Endothelial cell of umbilical vein (primary cell): ENCODE data around the gene LIN28B. TPM values are rescaled to one million over a fixed set of nuclear protein-coding genes. Genes with fewer than 3 reads are reported as not detected.

Source experiments
- BruUV-seq: library from RNA; stranded (reverse); fragments of 400-500 nt; replicated peaks from 2 replicates; lab custom pipeline; 2021; lab: Mats Ljungman, UMichigan
- CTCF ChIA-PET: fragments of 300-600, 350-600 bp; sonication (Branson Sonifier 250); formaldehyde crosslinking; loops from one replicate; lab custom pipeline; 2021; ENCODE audit warnings: antibody characterized with exemption, inconsistent platforms; lab: Charles Lee
- POLR2A ChIA-PET: fragments of 300-600, 350-600 bp; sonication (Branson Sonifier 250); formaldehyde crosslinking; loops from one replicate; lab custom pipeline; 2021; ENCODE audit warnings: antibody characterized with exemption, inconsistent platforms; lab: Charles Lee
- DNase-seq: peaks from one replicate; pipeline ENCODE4 v3.0.0-alpha.2; 2011; ENCODE audit warnings: low read depth, low spot score
- FAIRE-seq: peaks from 2 replicates; lab custom pipeline; 2011; peaks lifted over from hg19 to GRCh38; lab: Jason Lieb, UNC
- H2AFZ ChIP-seq: 2 replicates; pipeline ENCODE4 v1.6.0; 2012; ENCODE audit warnings: low read depth, low read length, control low read depth, inconsistent platforms
- H3K27ac ChIP-seq: 2 replicates; pipeline ENCODE4 v1.5.1; 2011; ENCODE audit warnings: low read depth, mild to moderate bottlenecking, control low read depth, low read length, moderate library complexity; ENCODE audit not compliant: insufficient read depth
- H3K27me3 ChIP-seq, 2 experiments: 2 replicates each; pipeline versions ENCODE4 v1.6.0 to v1.6.1; 2011; ENCODE audit warnings: low read length in 2 of 2, mixed read lengths in 1 of 2; ENCODE audit not compliant: control insufficient read depth in 2 of 2, insufficient read depth in 2 of 2
- H3K36me3 ChIP-seq, 2 experiments: 2 replicates in 1 of 2; 3 replicates in 1 of 2; pipeline ENCODE4 v1.5.1; 2011; ENCODE audit warnings: low read length in 2 of 2, mild to moderate bottlenecking in 1 of 2, moderate library complexity in 1 of 2; ENCODE audit not compliant: control insufficient read depth in 2 of 2, insufficient read depth in 2 of 2; ENCODE audit errors: extremely low read depth in 1 of 2
- H3K4me1 ChIP-seq: 3 replicates; pipeline ENCODE4 v1.5.1; 2011; ENCODE audit warnings: mild to moderate bottlenecking, low read length; ENCODE audit not compliant: control insufficient read depth, insufficient read depth; ENCODE audit errors: extremely low read depth
- H3K4me2 ChIP-seq: 2 replicates; pipeline ENCODE4 v1.6.1; 2011; ENCODE audit warnings: low read length, control low read depth, mixed read lengths; ENCODE audit not compliant: insufficient read depth
- H3K4me3 ChIP-seq, 3 experiments: fragments of 200-600 bp in 1 of 3; sonication (generic), shearing (Covaris generic) in 1 of 3; replicated peaks in 1 of 3; 2 replicates each; pipeline ENCODE4 v1.5.1; 2011 to 2016; ENCODE audit warnings: control low read depth in 3 of 3, low read length in 3 of 3, mild to moderate bottlenecking in 2 of 3, inconsistent platforms in 1 of 3, low read depth in 1 of 3, moderate library complexity in 1 of 3; ENCODE audit not compliant: insufficient read depth in 1 of 3
- H3K79me2 ChIP-seq: 2 replicates; pipeline ENCODE4 v1.6.0; 2012; ENCODE audit warnings: low read length, inconsistent platforms; ENCODE audit not compliant: control insufficient read depth, insufficient read depth
- H3K9ac ChIP-seq: replicated peaks from 2 replicates; pipeline ENCODE3; 2011; ENCODE audit warnings: low read length, control low read depth; ENCODE audit not compliant: insufficient read depth; ENCODE audit errors: extremely low read depth
- H3K9me1 ChIP-seq: replicated peaks from 3 replicates; pipeline ENCODE4 v1.6.0; 2011; ENCODE audit warnings: mild to moderate bottlenecking, low read length; ENCODE audit not compliant: control insufficient read depth, insufficient read depth; ENCODE audit errors: extremely low read depth
- H3K9me3 ChIP-seq: replicated peaks from 2 replicates; pipeline ENCODE4 v1.5.1; 2012; ENCODE audit warnings: low read length, inconsistent platforms; ENCODE audit not compliant: control insufficient read depth, insufficient read depth
- H4K20me1 ChIP-seq: replicated peaks from 2 replicates; pipeline ENCODE3; 2011; ENCODE audit warnings: mild to moderate bottlenecking, low read length; ENCODE audit not compliant: control insufficient read depth, insufficient read depth; ENCODE audit errors: extremely low read depth
- EZH2 ChIP-seq: IDR thresholded peaks from 2 replicates; pipeline ENCODE4 v1.6.1; 2012; ENCODE audit warnings: borderline replicate concordance, low read depth, mild to moderate bottlenecking, moderate library complexity, low read length, inconsistent platforms; ENCODE audit not compliant: severe bottlenecking
- FOS ChIP-seq: IDR thresholded peaks from 2 replicates; pipeline ENCODE4 v1.6.1; 2011; ENCODE audit warnings: mild to moderate bottlenecking, low read length, moderate library complexity, borderline replicate concordance; ENCODE audit not compliant: insufficient read depth
- GATA2 ChIP-seq: IDR thresholded peaks from 2 replicates; pipeline ENCODE4 v1.7.0; 2011; ENCODE audit warnings: low read depth, mild to moderate bottlenecking, moderate library complexity, mixed read lengths, low read length; ENCODE audit not compliant: insufficient read length, insufficient read depth
- JUN ChIP-seq: IDR thresholded peaks from 2 replicates; pipeline ENCODE4 v1.6.1; 2011; ENCODE audit warnings: borderline replicate concordance, low read depth; ENCODE audit not compliant: insufficient read length, insufficient read depth
- MYC ChIP-seq: IDR thresholded peaks from one replicate; pipeline ENCODE4 v1.6.1; 2011; ENCODE audit warnings: mild to moderate bottlenecking, low read depth, low read length
- POLR2A ChIP-seq: IDR thresholded peaks from 2 replicates; pipeline ENCODE4 v1.6.1; 2012; ENCODE audit warnings: low read depth, mild to moderate bottlenecking, control low read depth, low read length
- POLR2AphosphoS5 ChIP-seq: IDR thresholded peaks from 2 replicates; pipeline ENCODE4 v1.6.1; 2012; ENCODE audit warnings: low read depth, mild to moderate bottlenecking, control low read depth, low read length, moderate library complexity; ENCODE audit not compliant: insufficient read depth
- dilution Hi-C: fragments of 300-500 bp; cut with MboI; formaldehyde crosslinking; loops from one replicate; pipeline ENCODE4 v1.15.0; 2019; ENCODE audit warnings: low sequenced_read_pairs; ENCODE audit not compliant: extremely low pct_ligation_motif_present
- intact Hi-C: fragments of 100-400 bp; cut with micrococcal nuclease; formaldehyde crosslinking; loops from one replicate; pipeline ENCODE4 v1.10.0; 2022
- polyA plus RNA-seq, 4 experiments: library from polyadenylated mRNA; depleted of rRNA in 3 of 4; stranded (reverse) in 3 of 4; unstranded in 1 of 4; fragments of >200 nt; gene quantifications; 2 replicates each; pipeline versions ENCODE4 v1.2.1 to v1.2.3, GENCODE V29; 2011 to 2012; ENCODE audit warnings: missing spikeins in 1 of 4
- total RNA-seq: library from RNA; stranded (reverse); gene quantifications from 2 replicates; pipeline ENCODE4 v1.2.3, GENCODE V29; 2021
- TF ChIP-seq, protein P1 (sequence below), 2 donors: IDR thresholded peaks; 1 replicate in 1 of 2; 2 replicates in 1 of 2; pipeline ENCODE4 v1.5.1; 2011; ENCODE audit warnings: low read length in 2 of 2, mild to moderate bottlenecking in 2 of 2, moderate library complexity in 2 of 2, control low read depth in 1 of 2, inconsistent platforms in 1 of 2, low read depth in 1 of 2; ENCODE audit not compliant: insufficient read depth in 1 of 2; ENCODE audit errors: extremely low read depth in 1 of 2
- TF ChIP-seq, protein P2 (sequence below): IDR thresholded peaks from 2 replicates; pipeline ENCODE4 v1.6.1; 2011; ENCODE audit not compliant: insufficient read depth, insufficient read length

Gene LIN28B
- total and polyA plus RNA-seq, 2 donors (not counting 3 experiments of a cell fraction or from before 2014, with no cell fraction given), result not detected

GRCh38 chr6:105112577-105112976 is 155.7 kb downstream of the LIN28B start:
- TF ChIP-seq POLR2A (no peak), JUN (no peak)
- TF ChIP-seq, protein P1, sequence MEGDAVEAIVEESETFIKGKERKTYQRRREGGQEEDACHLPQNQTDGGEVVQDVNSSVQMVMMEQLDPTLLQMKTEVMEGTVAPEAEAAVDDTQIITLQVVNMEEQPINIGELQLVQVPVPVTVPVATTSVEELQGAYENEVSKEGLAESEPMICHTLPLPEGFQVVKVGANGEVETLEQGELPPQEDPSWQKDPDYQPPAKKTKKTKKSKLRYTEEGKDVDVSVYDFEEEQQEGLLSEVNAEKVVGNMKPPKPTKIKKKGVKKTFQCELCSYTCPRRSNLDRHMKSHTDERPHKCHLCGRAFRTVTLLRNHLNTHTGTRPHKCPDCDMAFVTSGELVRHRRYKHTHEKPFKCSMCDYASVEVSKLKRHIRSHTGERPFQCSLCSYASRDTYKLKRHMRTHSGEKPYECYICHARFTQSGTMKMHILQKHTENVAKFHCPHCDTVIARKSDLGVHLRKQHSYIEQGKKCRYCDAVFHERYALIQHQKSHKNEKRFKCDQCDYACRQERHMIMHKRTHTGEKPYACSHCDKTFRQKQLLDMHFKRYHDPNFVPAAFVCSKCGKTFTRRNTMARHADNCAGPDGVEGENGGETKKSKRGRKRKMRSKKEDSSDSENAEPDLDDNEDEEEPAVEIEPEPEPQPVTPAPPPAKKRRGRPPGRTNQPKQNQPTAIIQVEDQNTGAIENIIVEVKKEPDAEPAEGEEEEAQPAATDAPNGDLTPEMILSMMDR (IDR thresholded peaks at IDR 0.05; ENCODE audit: extremely low read depth in 1 of 2, insufficient read depth in 1 of 2, low read depth in 1 of 2, low read length in 2 of 2), result no peak
- no peaks in the 10 kb centered on the region for H3K4me1 ChIP-seq
- H3K79me2 ChIP-seq, result no peaks in the 10 kb centered on the region
- no peak overlapping the region for H3K4me3 ChIP-seq
- BruUV-seq, result no TSS peak
- H3K27ac ChIP-seq, result no peak overlapping the region
- H3K4me2 ChIP-seq, result no peak overlapping the region
- H3K9me1 ChIP-seq, result no peaks in the 10 kb centered on the region
- H3K27me3 ChIP-seq, result no peaks in the 10 kb centered on the region
- dilution Hi-C loops, result loop anchor here (25.0 kb wide), 1 partner anchor 175 kb away; no protein-coding TSS in a partner anchor
- DNase-seq (no peak), FAIRE-seq (no peak)
- ChIA-PET POLR2A (no interaction called here), CTCF (interaction anchor here (0.6 to 2.5 kb wide), 4 partner anchors 9 to 290 kb away, joined by 3 to 9 read pairs (median 3); partner anchors contain the start of gene PREP)
- no peaks in the 10 kb centered on the region for H3K36me3 ChIP-seq
- H4K20me1 ChIP-seq, result no peaks in the 10 kb centered on the region
- no peak overlapping the region for H3K9ac ChIP-seq
- intact Hi-C loops, result no loop called here
- no peaks in the 10 kb centered on the region for H3K9me3 ChIP-seq
- no peak overlapping the region for H2AFZ ChIP-seq

DNA sequence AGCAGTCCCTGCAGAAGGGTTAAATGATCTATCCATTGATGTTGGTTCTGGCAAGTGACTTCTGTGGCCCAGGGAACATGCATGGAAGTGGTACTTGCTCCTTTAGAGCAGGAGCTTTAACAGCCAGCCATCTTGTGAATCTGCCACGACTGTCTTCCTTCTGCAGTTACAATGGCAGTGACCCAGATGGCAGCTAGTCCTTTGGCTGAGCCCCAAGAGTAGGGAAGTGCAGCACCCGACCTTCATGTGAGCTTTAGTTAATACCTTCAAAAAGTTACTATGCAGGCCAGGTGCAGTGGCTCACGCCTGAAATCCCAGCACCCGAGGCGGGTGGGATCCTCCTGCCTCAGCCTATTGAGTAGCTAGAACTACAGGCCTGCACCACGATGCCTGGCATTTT is 156.5 kb downstream of the LIN28B start:
- DNase-seq (no peak), FAIRE-seq (no peak)
- Histone ChIP-seq H3K79me2 (no peaks in the 10 kb centered on the region), H3K4me2 (no peak overlapping the region), H3K9me1 (no peaks in the 10 kb centered on the region), H3K4me1 (no peaks in the 10 kb centered on the region), H3K27me3 (no peaks in the 10 kb centered on the region), H4K20me1 (no peaks in the 10 kb centered on the region), H3K27ac (no peak overlapping the region), H3K4me3 (no peak overlapping the region), H2AFZ (no peak overlapping the region), H3K9ac (no peak overlapping the region), H3K9me3 (no peaks in the 10 kb centered on the region), H3K36me3 (no peaks in the 10 kb centered on the region)
- TF ChIP-seq POLR2AphosphoS5 (no peak), EZH2 (no peak), MYC (no peak), JUN (no peak), GATA2 (no peak), POLR2A (no peak), FOS (no peak)
- TF ChIP-seq, protein P2, sequence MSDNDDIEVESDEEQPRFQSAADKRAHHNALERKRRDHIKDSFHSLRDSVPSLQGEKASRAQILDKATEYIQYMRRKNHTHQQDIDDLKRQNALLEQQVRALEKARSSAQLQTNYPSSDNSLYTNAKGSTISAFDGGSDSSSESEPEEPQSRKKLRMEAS, result no peak
- TF ChIP-seq, protein P1 (IDR thresholded peaks at IDR 0.05; ENCODE audit: extremely low read depth in 1 of 2, insufficient read depth in 1 of 2, low read depth in 1 of 2, low read length in 2 of 2), result no peak
- intact Hi-C loops, result no loop called here
- dilution Hi-C loops, result loop anchor here (25.0 kb wide), 1 partner anchor 174 kb away; no protein-coding TSS in a partner anchor
- ChIA-PET POLR2A (no interaction called here), CTCF (interaction anchor here (1.2 kb wide), 1 partner anchor 10 kb away, joined by 3 read pairs; no protein-coding TSS in a partner anchor)
- BruUV-seq, result no TSS peak
